Heart left ventricle (tissue), 13 donors: ENCODE data around the gene THAP11.

ENCODE experiments used
- CTCF ChIP-seq, 12 donors: fragments of 200-600 bp; sonication (generic) in 4 of 12; IDR thresholded peaks; one replicate each; pipeline versions ENCODE4 v1.5.0 to v1.8.0; 2018 to 2022; ENCODE audit warnings: antibody characterized with exemption in 12 of 12, mild to moderate bottlenecking in 5 of 12
- POLR2A ChIP-seq, 2 donors: fragments of 450-650 bp; IDR thresholded peaks; one replicate each; pipeline ENCODE4 v1.6.1; 2017; ENCODE audit warnings: antibody characterized with exemption in 2 of 2, mild to moderate bottlenecking in 2 of 2, moderate library complexity in 2 of 2
- donor health status: ischemic (EF 13 %, LVEDD 7.1; RV severe dilation, severe dysfunction).
- donor health status: DM: no; HTN: yes; CAD: no.
- donor health status: DM: no; HTN: no; CAD: no.
- donor health status: ischemic (EF 25% LVEDD 6.9; RV normal size, moderate dysfunction).
- donor health status: ischemic (EF 25% LVEDD 5.7; RV mildly dilated, moderate dysfunction).
- donor health status: ischemic (EF 35%, LVEDD 5.7; RV mildly dilated, moderate dysfunction).
- donor health status: nonischemic (EF 11% LVEDD 7.7; RV severe dilation, severe dysfunction).
- donor health status: DM: yes; HTN: yes; CAD: no.
- donor health status: PGD.
- donor health status: ischemic (EF 29% LVEDD 5.4; RV normal size, mild dysfunction).
- donor health status: nonischemic (EF 23%, LVEDD 6.1; RV moderate dilation, normal function).

GRCh38 chr16:67856927-67857546 is 14.9 kb downstream of the THAP11 start:
- TF ChIP-seq CTCF (IDR thresholded peaks at IDR 0.05) (no peak), POLR2A (IDR thresholded peaks at IDR 0.05) (no peak)
